Ishikawa (cell line): Measurements from ENCODE around the gene FAM234A.

Experiments
- CEBPB ChIP-seq: IDR thresholded peaks from 2 replicates; pipeline ENCODE4 v1.6.1; 2012
- EP300 ChIP-seq: IDR thresholded peaks from 2 replicates; pipeline ENCODE4 v1.6.1; 2012; ENCODE audit warnings: borderline replicate concordance
- NFIC ChIP-seq: IDR thresholded peaks from 2 replicates; pipeline ENCODE4 v1.6.1; 2012
- TAF1 ChIP-seq: IDR thresholded peaks from 2 replicates; pipeline ENCODE4 v1.6.1; 2012; ENCODE audit warnings: low read depth, mild to moderate bottlenecking
- TF ChIP-seq, protein P1 (sequence below): IDR thresholded peaks from 2 replicates; pipeline ENCODE4 v1.6.1; 2012; ENCODE audit warnings: low read depth, mild to moderate bottlenecking

GRCh38 chr16:283033-283805 lies 48.6 kb downstream of the FAM234A start, which contains the start of gene PDIA2:
- TF ChIP-seq EP300 (no peak), CEBPB (no peak), NFIC (no peak), TAF1 (no peak)
- TF ChIP-seq, protein P1, sequence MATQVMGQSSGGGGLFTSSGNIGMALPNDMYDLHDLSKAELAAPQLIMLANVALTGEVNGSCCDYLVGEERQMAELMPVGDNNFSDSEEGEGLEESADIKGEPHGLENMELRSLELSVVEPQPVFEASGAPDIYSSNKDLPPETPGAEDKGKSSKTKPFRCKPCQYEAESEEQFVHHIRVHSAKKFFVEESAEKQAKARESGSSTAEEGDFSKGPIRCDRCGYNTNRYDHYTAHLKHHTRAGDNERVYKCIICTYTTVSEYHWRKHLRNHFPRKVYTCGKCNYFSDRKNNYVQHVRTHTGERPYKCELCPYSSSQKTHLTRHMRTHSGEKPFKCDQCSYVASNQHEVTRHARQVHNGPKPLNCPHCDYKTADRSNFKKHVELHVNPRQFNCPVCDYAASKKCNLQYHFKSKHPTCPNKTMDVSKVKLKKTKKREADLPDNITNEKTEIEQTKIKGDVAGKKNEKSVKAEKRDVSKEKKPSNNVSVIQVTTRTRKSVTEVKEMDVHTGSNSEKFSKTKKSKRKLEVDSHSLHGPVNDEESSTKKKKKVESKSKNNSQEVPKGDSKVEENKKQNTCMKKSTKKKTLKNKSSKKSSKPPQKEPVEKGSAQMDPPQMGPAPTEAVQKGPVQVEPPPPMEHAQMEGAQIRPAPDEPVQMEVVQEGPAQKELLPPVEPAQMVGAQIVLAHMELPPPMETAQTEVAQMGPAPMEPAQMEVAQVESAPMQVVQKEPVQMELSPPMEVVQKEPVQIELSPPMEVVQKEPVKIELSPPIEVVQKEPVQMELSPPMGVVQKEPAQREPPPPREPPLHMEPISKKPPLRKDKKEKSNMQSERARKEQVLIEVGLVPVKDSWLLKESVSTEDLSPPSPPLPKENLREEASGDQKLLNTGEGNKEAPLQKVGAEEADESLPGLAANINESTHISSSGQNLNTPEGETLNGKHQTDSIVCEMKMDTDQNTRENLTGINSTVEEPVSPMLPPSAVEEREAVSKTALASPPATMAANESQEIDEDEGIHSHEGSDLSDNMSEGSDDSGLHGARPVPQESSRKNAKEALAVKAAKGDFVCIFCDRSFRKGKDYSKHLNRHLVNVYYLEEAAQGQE = no peak
